ENCODE data around the gene PAX3. TPM values are rescaled to one million over a fixed set of nuclear protein-coding genes. Genes with fewer than 3 reads are reported as not detected.

The PAX3 gene
- total RNA-seq = not detected

GRCh38 chr2:222298311-222299150 is at the start of gene PAX3:
Gene PAX3, minus strand, starts transcription at chr2:222298998. Its CDS starts 383 bp downstream, at chr2:222298615.
- no peaks in the 10 kb centered on the region for H3K9me3 ChIP-seq
- H3K4me1 ChIP-seq (ENCODE audit: control insufficient read depth in 1 of 2, low read depth in 2 of 2) = peaks cover 17 to 49% of the 10 kb centered on the region in 2 donors
- no peak within 1 kb of the TSS for H3K27ac ChIP-seq
- peak within 1 kb of the TSS; percentile 52 for H3K4me3 ChIP-seq
- H3K27me3 ChIP-seq (replicated peaks; ENCODE audit: insufficient read depth) = peaks cover 45% of the 10 kb centered on the region
- DNase-seq (ENCODE audit: low spot score) = no peak
- ATAC-seq (ENCODE audit: insufficient number of reproducible peaks, low FRiP score, low read depth) = no peak
- TF ChIP-seq, protein P1, sequence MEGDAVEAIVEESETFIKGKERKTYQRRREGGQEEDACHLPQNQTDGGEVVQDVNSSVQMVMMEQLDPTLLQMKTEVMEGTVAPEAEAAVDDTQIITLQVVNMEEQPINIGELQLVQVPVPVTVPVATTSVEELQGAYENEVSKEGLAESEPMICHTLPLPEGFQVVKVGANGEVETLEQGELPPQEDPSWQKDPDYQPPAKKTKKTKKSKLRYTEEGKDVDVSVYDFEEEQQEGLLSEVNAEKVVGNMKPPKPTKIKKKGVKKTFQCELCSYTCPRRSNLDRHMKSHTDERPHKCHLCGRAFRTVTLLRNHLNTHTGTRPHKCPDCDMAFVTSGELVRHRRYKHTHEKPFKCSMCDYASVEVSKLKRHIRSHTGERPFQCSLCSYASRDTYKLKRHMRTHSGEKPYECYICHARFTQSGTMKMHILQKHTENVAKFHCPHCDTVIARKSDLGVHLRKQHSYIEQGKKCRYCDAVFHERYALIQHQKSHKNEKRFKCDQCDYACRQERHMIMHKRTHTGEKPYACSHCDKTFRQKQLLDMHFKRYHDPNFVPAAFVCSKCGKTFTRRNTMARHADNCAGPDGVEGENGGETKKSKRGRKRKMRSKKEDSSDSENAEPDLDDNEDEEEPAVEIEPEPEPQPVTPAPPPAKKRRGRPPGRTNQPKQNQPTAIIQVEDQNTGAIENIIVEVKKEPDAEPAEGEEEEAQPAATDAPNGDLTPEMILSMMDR (IDR thresholded peaks at IDR 0.05) = no peak
- no peaks in the 10 kb centered on the region for H3K36me3 ChIP-seq

- no peak for ATAC-seq (ENCODE audit: insufficient number of reproducible peaks, low FRiP score, low read depth)
- no peaks in the 10 kb centered on the region for H3K9me3 ChIP-seq
- TF ChIP-seq, protein P1 (IDR thresholded peaks at IDR 0.05) = no peak
- DNase-seq (ENCODE audit: low spot score) = no peak
- no peaks in the 10 kb centered on the region for H3K4me1 ChIP-seq (ENCODE audit: control insufficient read depth in 1 of 2, low read depth in 2 of 2)
- H3K36me3 ChIP-seq = no peaks in the 10 kb centered on the region
- H3K27ac ChIP-seq = no peak overlapping the region
- no peak overlapping the region for H3K4me3 ChIP-seq
- no peaks in the 10 kb centered on the region for H3K27me3 ChIP-seq (replicated peaks; ENCODE audit: insufficient read depth)
These were observed 42.5 kb upstream of the PAX3 start for GRCh38 chr2:222341331-222341730.

DNA sequence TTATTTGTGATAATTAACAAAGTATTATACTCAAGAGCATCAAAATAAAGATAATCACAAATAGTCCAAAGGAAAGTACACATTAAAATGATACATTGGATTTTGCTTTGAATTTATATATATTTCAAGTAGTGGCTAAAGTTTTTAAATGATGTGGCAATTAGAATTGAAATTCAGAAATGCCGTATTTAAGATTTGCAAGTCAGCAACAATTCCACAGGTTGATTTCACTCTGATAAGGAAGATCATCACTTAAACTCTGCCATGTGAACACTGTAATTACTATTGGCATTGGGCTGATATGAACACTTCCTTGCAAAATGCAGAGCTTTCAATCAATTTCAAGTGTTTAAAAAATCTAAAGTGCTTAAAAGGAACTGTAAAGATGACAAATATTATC is 39.6 kb upstream of the PAX3 start:
- TF ChIP-seq, protein P1 (IDR thresholded peaks at IDR 0.05) = no peak
- no peaks in the 10 kb centered on the region for H3K36me3 ChIP-seq
- no peak for ATAC-seq (ENCODE audit: insufficient number of reproducible peaks, low FRiP score, low read depth)
- H3K9me3 ChIP-seq = peaks cover 5% of the 10 kb centered on the region
- H3K27ac ChIP-seq = no peak overlapping the region
- DNase-seq (ENCODE audit: low spot score) = no peak
- no peaks in the 10 kb centered on the region for H3K27me3 ChIP-seq (replicated peaks; ENCODE audit: insufficient read depth)
- no peak overlapping the region for H3K4me3 ChIP-seq
- H3K4me1 ChIP-seq (ENCODE audit: control insufficient read depth in 1 of 2, low read depth in 2 of 2) = no peaks in the 10 kb centered on the region

DNA sequence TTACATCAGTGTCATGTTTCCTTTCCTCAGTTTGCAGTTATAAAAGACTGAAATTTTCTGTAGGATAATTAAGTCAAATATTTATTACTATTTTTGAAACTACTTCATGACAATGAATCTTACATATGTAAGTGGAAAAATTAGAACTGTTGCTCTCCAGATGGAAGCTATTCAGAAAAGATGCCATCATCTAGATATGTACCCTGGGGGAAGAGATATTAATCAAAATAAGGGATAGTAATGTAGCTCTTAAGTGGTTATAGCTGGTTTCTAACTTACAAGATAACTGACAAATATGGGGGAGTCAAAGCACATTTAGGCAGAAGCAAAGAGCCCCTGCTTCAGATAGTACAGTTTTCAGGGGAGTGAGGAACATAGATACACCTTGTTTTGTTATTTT is 38.1 kb upstream of the PAX3 start:
- Histone ChIP-seq H3K36me3 (no peaks in the 10 kb centered on the region), H3K4me3 (no peak overlapping the region), H3K27me3 (replicated peaks; ENCODE audit: insufficient read depth) (no peaks in the 10 kb centered on the region), H3K9me3 (peaks cover 5% of the 10 kb centered on the region), H3K4me1 (ENCODE audit: control insufficient read depth in 1 of 2, low read depth in 2 of 2) (no peaks in the 10 kb centered on the region), H3K27ac (no peak overlapping the region)
- DNase-seq (ENCODE audit: low spot score) (no peak), ATAC-seq (ENCODE audit: insufficient number of reproducible peaks, low FRiP score, low read depth) (no peak)
- TF ChIP-seq, protein P1 (IDR thresholded peaks at IDR 0.05) = no peak

- no peak for DNase-seq (ENCODE audit: low spot score)
- Histone ChIP-seq H3K9me3 (peaks cover 5% of the 10 kb centered on the region), H3K27ac (no peak overlapping the region), H3K4me3 (no peak overlapping the region), H3K4me1 (ENCODE audit: control insufficient read depth in 1 of 2, low read depth in 2 of 2) (no peaks in the 10 kb centered on the region), H3K36me3 (no peaks in the 10 kb centered on the region), H3K27me3 (replicated peaks; ENCODE audit: insufficient read depth) (no peaks in the 10 kb centered on the region)
- ATAC-seq (ENCODE audit: insufficient number of reproducible peaks, low FRiP score, low read depth) = no peak
- TF ChIP-seq, protein P1 (IDR thresholded peaks at IDR 0.05) = no peak
These were observed 37.6 kb upstream of the PAX3 start for GRCh38 chr2:222336442-222336841.

Measured in thoracic aorta (tissue), 2 donors.